ENCODE measurements around the gene ZNF346. TPM values are rescaled to one million over a fixed set of nuclear protein-coding genes. Genes with fewer than 3 reads are reported as not detected.

ZNF346 gene
- total and polyA plus RNA-seq, 2 of the 13 experiments (the other 11 are each of a cell fraction or from before 2014, with no cell fraction given), result 8.6 to 19.4 TPM

DNA sequence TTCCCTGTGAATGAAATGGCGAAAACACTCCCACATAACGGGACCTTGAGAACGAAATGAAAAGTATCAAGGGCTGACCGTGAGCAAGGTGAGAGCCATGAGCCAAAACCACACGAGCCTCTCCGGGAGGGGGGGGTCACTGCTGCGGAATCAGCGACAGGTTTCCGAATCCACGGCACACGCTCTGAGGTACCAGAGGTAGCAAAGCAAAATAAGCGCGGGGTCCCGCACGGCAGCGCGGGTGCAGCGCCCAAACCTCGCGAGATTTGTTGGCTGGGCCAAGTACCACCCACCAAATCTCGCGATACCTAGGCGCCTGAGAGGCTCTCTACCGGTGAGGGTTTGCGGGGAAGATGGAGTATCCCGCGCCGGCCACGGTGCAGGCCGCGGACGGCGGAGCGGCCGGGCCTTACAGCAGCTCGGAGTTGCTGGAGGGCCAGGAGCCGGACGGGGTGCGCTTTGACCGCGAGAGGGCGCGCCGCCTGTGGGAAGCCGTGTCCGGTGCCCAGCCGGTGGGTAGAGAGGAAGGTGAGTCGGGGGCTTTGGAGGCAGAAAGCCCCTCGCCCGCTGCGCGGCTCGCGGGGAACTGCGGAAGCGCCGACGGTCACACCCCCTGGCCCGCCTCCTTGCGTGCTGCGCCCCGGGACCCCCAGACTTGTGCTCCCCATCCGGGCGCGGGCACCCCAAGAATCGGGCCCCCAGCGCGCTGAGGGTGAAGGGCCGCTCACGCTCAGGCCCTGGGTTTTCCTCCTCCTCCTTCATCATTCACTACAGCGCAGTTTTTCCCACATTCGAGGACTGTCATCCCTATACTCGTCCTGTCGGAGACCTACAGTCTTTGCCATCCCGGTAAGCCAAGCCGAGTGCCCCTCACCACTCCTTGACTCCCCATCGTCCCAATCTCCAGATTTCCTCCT lies at the start of gene ZNF346 (continued):
- TF ChIP-seq CBX2 (IDR thresholded peaks at IDR 0.05; ENCODE audit: low read depth, low read length) (no peak), CBX2 (CRISPR knock-in tag; IDR thresholded peaks at IDR 0.05; ENCODE audit: low read depth) (no peak), ZNF549 (CRISPR knock-in tag; IDR thresholded peaks at IDR 0.05) (no peak), ZNF660 (CRISPR knock-in tag; IDR thresholded peaks at IDR 0.05; ENCODE audit: borderline replicate concordance, low read depth) (no peak), KDM4B (CRISPR knock-in tag; IDR thresholded peaks at IDR 0.05) (no peak), ZNF775 (CRISPR knock-in tag; IDR thresholded peaks at IDR 0.05; ENCODE audit: borderline replicate concordance) (no peak), ZNF607 (CRISPR knock-in tag; IDR thresholded peaks at IDR 0.05; ENCODE audit: borderline replicate concordance) (peak; percentile 24; the same call in 1 of the 2 replicates), SAP130 (CRISPR knock-in tag; IDR thresholded peaks at IDR 0.05; ENCODE audit: low read depth) (peak; percentile 72), ZNF552 (CRISPR knock-in tag; IDR thresholded peaks at IDR 0.05; ENCODE audit: borderline replicate concordance) (no peak), ZNF335 (CRISPR knock-in tag; IDR thresholded peaks at IDR 0.05) (no peak), RBAK (CRISPR knock-in tag; IDR thresholded peaks at IDR 0.05) (no peak), RFXAP (CRISPR knock-in tag; IDR thresholded peaks at IDR 0.05; ENCODE audit: borderline replicate concordance) (peak; percentile 59; the same call in 1 of the 2 replicates), RFX5 (IDR thresholded peaks at IDR 0.05; ENCODE audit: low read depth, low read length) (no peak)
- TF ChIP-seq, protein P1, sequence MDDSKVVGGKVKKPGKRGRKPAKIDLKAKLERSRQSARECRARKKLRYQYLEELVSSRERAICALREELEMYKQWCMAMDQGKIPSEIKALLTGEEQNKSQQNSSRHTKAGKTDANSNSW (CRISPR knock-in tag; IDR thresholded peaks at IDR 0.05; ENCODE audit: borderline replicate concordance), result no peak
- TF ChIP-seq, protein P2, sequence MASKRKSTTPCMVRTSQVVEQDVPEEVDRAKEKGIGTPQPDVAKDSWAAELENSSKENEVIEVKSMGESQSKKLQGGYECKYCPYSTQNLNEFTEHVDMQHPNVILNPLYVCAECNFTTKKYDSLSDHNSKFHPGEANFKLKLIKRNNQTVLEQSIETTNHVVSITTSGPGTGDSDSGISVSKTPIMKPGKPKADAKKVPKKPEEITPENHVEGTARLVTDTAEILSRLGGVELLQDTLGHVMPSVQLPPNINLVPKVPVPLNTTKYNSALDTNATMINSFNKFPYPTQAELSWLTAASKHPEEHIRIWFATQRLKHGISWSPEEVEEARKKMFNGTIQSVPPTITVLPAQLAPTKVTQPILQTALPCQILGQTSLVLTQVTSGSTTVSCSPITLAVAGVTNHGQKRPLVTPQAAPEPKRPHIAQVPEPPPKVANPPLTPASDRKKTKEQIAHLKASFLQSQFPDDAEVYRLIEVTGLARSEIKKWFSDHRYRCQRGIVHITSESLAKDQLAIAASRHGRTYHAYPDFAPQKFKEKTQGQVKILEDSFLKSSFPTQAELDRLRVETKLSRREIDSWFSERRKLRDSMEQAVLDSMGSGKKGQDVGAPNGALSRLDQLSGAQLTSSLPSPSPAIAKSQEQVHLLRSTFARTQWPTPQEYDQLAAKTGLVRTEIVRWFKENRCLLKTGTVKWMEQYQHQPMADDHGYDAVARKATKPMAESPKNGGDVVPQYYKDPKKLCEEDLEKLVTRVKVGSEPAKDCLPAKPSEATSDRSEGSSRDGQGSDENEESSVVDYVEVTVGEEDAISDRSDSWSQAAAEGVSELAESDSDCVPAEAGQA (IDR thresholded peaks at IDR 0.05; ENCODE audit: low read depth), result no peak
- TF ChIP-seq, protein P2 (CRISPR knock-in tag; IDR thresholded peaks at IDR 0.05; ENCODE audit: borderline replicate concordance), result no peak
- TF ChIP-seq, protein P3, sequence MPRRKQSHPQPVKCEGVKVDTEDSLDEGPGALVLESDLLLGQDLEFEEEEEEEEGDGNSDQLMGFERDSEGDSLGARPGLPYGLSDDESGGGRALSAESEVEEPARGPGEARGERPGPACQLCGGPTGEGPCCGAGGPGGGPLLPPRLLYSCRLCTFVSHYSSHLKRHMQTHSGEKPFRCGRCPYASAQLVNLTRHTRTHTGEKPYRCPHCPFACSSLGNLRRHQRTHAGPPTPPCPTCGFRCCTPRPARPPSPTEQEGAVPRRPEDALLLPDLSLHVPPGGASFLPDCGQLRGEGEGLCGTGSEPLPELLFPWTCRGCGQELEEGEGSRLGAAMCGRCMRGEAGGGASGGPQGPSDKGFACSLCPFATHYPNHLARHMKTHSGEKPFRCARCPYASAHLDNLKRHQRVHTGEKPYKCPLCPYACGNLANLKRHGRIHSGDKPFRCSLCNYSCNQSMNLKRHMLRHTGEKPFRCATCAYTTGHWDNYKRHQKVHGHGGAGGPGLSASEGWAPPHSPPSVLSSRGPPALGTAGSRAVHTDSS (CRISPR knock-in tag; conservative IDR thresholded peaks at IDR 0.05), result no peak
- TF ChIP-seq, protein P4, sequence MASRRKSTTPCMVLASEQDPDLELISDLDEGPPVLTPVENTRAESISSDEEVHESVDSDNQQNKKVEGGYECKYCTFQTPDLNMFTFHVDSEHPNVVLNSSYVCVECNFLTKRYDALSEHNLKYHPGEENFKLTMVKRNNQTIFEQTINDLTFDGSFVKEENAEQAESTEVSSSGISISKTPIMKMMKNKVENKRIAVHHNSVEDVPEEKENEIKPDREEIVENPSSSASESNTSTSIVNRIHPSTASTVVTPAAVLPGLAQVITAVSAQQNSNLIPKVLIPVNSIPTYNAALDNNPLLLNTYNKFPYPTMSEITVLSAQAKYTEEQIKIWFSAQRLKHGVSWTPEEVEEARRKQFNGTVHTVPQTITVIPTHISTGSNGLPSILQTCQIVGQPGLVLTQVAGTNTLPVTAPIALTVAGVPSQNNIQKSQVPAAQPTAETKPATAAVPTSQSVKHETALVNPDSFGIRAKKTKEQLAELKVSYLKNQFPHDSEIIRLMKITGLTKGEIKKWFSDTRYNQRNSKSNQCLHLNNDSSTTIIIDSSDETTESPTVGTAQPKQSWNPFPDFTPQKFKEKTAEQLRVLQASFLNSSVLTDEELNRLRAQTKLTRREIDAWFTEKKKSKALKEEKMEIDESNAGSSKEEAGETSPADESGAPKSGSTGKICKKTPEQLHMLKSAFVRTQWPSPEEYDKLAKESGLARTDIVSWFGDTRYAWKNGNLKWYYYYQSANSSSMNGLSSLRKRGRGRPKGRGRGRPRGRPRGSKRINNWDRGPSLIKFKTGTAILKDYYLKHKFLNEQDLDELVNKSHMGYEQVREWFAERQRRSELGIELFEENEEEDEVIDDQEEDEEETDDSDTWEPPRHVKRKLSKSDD (CRISPR knock-in tag; IDR thresholded peaks at IDR 0.05; ENCODE audit: low read depth), result peak; percentile 50
